HEK293 (cell line): ENCODE data around the gene STRN3.
A peak's percentile ranks its signal among the peaks of the same experiment; 100 is the strongest.

ENCODE experiments used
- CTCF ChIA-PET: fragments of 350-600 bp; formaldehyde crosslinking; extraction: SDS; loops from one replicate; lab custom pipeline; 2021; ENCODE audit warnings: antibody characterized with exemption; lab: Yijun Ruan, JAX
- POLR2A ChIA-PET: fragments of 300-600 bp; formaldehyde crosslinking; extraction: SDS; loops from one replicate; lab custom pipeline; 2020; ENCODE audit warnings: antibody characterized with exemption, inconsistent platforms; lab: Yijun Ruan, JAX
- H3K27ac ChIP-seq: fragments of 200-500 bp; sonication (Bioruptor generic); 2 replicates; pipeline ENCODE4 v1.5.1; 2014; ENCODE audit warnings: low read depth, low read length, control low read depth, inconsistent platforms; ENCODE audit errors: extremely low read depth
- H3K36me3 ChIP-seq, 2 experiments: fragments of 200-500 bp in 1 of 2; sonication (Bioruptor generic) in 1 of 2; 1 replicate in 1 of 2; 2 replicates in 1 of 2; pipeline ENCODE4 v1.5.1; 2014 to 2017; ENCODE audit warnings: inconsistent platforms in 2 of 2, low read length in 2 of 2; ENCODE audit not compliant: control insufficient read depth in 2 of 2, insufficient read depth in 1 of 2
- H3K4me1 ChIP-seq: fragments of 200-500 bp; sonication (Bioruptor generic); 2 replicates; pipeline ENCODE4 v1.5.1; 2014; ENCODE audit warnings: mild to moderate bottlenecking, low read length, inconsistent platforms; ENCODE audit not compliant: control insufficient read depth, insufficient read depth
- H3K4me3 ChIP-seq: 2 replicates; pipeline ENCODE4 v1.5.1; 2011; ENCODE audit warnings: low read depth, mild to moderate bottlenecking, control low read depth, low read length, moderate library complexity
- H3K9me3 ChIP-seq: fragments of 200-500 bp; sonication (Bioruptor generic); 2 replicates; pipeline ENCODE4 v1.5.1; 2014; ENCODE audit warnings: low read depth, low read length, inconsistent platforms; ENCODE audit not compliant: control insufficient read depth, insufficient read depth
- ATF2 ChIP-seq: fragments of 450-650 bp; formaldehyde crosslinking; IDR thresholded peaks from 2 replicates; pipeline ENCODE4 v1.5.1; 2016; ENCODE audit warnings: missing biosample characterization, missing genetic modification characterization, low read depth
- FEZF1 ChIP-seq: fragments of 450-650 bp; formaldehyde crosslinking; IDR thresholded peaks from 2 replicates; pipeline ENCODE4 v1.5.1; 2016; ENCODE audit warnings: missing biosample characterization, missing genetic modification characterization
- KLF17 ChIP-seq: fragments of 450-650 bp; formaldehyde crosslinking; IDR thresholded peaks from 2 replicates; pipeline ENCODE4 v1.5.1; 2016; ENCODE audit warnings: missing biosample characterization, missing genetic modification characterization
- RBAK ChIP-seq: fragments of 450-650 bp; formaldehyde crosslinking; IDR thresholded peaks from 2 replicates; pipeline ENCODE4 v1.5.1; 2016; ENCODE audit warnings: missing biosample characterization, missing genetic modification characterization
- ZBTB20 ChIP-seq: fragments of 450-650 bp; formaldehyde crosslinking; IDR thresholded peaks from 2 replicates; pipeline ENCODE4 v1.5.1; 2016; ENCODE audit warnings: missing biosample characterization, missing genetic modification characterization
- ZEB2 ChIP-seq: fragments of 450-650 bp; formaldehyde crosslinking; IDR thresholded peaks from 2 replicates; pipeline ENCODE4 v1.5.1; 2016; ENCODE audit warnings: missing biosample characterization, missing genetic modification characterization
- ZFP69B ChIP-seq: fragments of 450-650 bp; formaldehyde crosslinking; IDR thresholded peaks from 2 replicates; pipeline ENCODE4 v1.5.1; 2016; ENCODE audit warnings: missing biosample characterization, missing genetic modification characterization
- ZNF175 ChIP-seq: fragments of 450-650 bp; formaldehyde crosslinking; IDR thresholded peaks from 2 replicates; pipeline ENCODE4 v1.5.1; 2016; ENCODE audit warnings: missing biosample characterization, missing genetic modification characterization
- ZNF18 ChIP-seq: fragments of 450-650 bp; formaldehyde crosslinking; IDR thresholded peaks from 2 replicates; pipeline ENCODE4 v1.5.1; 2016; ENCODE audit warnings: missing biosample characterization, missing genetic modification characterization
- ZNF223 ChIP-seq: fragments of 450-650 bp; formaldehyde crosslinking; IDR thresholded peaks from 2 replicates; pipeline ENCODE4 v1.5.1; 2016; ENCODE audit warnings: missing biosample characterization, missing genetic modification characterization
- ZNF24 ChIP-seq: fragments of 450-650 bp; formaldehyde crosslinking; IDR thresholded peaks from 2 replicates; pipeline ENCODE4 v1.5.1; 2016; ENCODE audit warnings: missing biosample characterization, missing genetic modification characterization
- ZNF280C ChIP-seq: fragments of 450-650 bp; formaldehyde crosslinking; IDR thresholded peaks from 2 replicates; pipeline ENCODE4 v1.5.1; 2016; ENCODE audit warnings: missing biosample characterization, missing genetic modification characterization
- ZNF555 ChIP-seq: fragments of 450-650 bp; formaldehyde crosslinking; conservative IDR thresholded peaks from 2 replicates; pipeline ENCODE4 v1.5.1; 2017; ENCODE audit warnings: missing biosample characterization, mild to moderate bottlenecking, missing genetic modification characterization, inconsistent platforms
- ZNF600 ChIP-seq: fragments of 450-650 bp; formaldehyde crosslinking; IDR thresholded peaks from 2 replicates; pipeline ENCODE4 v1.5.1; 2016; ENCODE audit warnings: missing biosample characterization, missing genetic modification characterization
- ZNF621 ChIP-seq: fragments of 450-650 bp; formaldehyde crosslinking; IDR thresholded peaks from 2 replicates; pipeline ENCODE4 v1.5.1; 2017; ENCODE audit warnings: missing biosample characterization, missing genetic modification characterization
- ZNF623 ChIP-seq: fragments of 450-650 bp; formaldehyde crosslinking; IDR thresholded peaks from 2 replicates; pipeline ENCODE4 v1.5.1; 2016; ENCODE audit warnings: missing biosample characterization, missing genetic modification characterization
- ZNF629 ChIP-seq: fragments of 450-650 bp; formaldehyde crosslinking; IDR thresholded peaks from 2 replicates; pipeline ENCODE4 v1.5.1; 2017; ENCODE audit warnings: missing biosample characterization, missing genetic modification characterization
- ZNF645 ChIP-seq: fragments of 450-650 bp; formaldehyde crosslinking; IDR thresholded peaks from 2 replicates; pipeline ENCODE4; 2016; ENCODE audit warnings: missing biosample characterization, missing genetic modification characterization
- ZNF792 ChIP-seq: fragments of 450-650 bp; formaldehyde crosslinking; IDR thresholded peaks from 2 replicates; pipeline ENCODE4 v1.5.1; 2016; ENCODE audit warnings: missing biosample characterization, missing genetic modification characterization
- TF ChIP-seq, protein P1 (sequence below): fragments of 450-650 bp; formaldehyde crosslinking; IDR thresholded peaks from 2 replicates; pipeline ENCODE4 v1.5.1; 2016; ENCODE audit warnings: missing biosample characterization, missing genetic modification characterization, low read depth
- TF ChIP-seq, protein P2 (sequence below): fragments of 450-650 bp; formaldehyde crosslinking; IDR thresholded peaks from 2 replicates; pipeline ENCODE4 v1.5.0; 2017; ENCODE audit warnings: missing biosample characterization, missing genetic modification characterization, borderline replicate concordance

Gene STRN3

GRCh38 chr14:31027847-31028246 is 1.7 kb upstream of the STRN3 start:
- Histone ChIP-seq H3K4me3 (no peak overlapping the region), H3K27ac (no peak overlapping the region), H3K4me1 (peaks cover 17% of the 10 kb centered on the region), H3K36me3 (no peaks in the 10 kb centered on the region), H3K9me3 (no peaks in the 10 kb centered on the region)
- POLR2A ChIA-PET: no interaction called here
- CTCF ChIA-PET: interaction anchor here (0.6 to 0.7 kb wide), 2 partner anchors 204 to 418 kb away, joined by 3 read pairs; no protein-coding TSS in a partner anchor
- TF ChIP-seq ZBTB20 (tag by site-specific recombination) (no peak), RBAK (tag by site-specific recombination) (no peak), ZNF792 (tag by site-specific recombination) (no peak), ZNF600 (tag by site-specific recombination) (no peak), ZNF18 (tag by site-specific recombination) (no peak), ATF2 (tag by site-specific recombination) (no peak), ZEB2 (no peak)
- TF ChIP-seq, protein P1, sequence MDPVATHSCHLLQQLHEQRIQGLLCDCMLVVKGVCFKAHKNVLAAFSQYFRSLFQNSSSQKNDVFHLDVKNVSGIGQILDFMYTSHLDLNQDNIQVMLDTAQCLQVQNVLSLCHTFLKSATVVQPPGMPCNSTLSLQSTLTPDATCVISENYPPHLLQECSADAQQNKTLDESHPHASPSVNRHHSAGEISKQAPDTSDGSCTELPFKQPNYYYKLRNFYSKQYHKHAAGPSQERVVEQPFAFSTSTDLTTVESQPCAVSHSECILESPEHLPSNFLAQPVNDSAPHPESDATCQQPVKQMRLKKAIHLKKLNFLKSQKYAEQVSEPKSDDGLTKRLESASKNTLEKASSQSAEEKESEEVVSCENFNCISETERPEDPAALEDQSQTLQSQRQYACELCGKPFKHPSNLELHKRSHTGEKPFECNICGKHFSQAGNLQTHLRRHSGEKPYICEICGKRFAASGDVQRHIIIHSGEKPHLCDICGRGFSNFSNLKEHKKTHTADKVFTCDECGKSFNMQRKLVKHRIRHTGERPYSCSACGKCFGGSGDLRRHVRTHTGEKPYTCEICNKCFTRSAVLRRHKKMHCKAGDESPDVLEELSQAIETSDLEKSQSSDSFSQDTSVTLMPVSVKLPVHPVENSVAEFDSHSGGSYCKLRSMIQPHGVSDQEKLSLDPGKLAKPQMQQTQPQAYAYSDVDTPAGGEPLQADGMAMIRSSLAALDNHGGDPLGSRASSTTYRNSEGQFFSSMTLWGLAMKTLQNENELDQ: no peak

DNA sequence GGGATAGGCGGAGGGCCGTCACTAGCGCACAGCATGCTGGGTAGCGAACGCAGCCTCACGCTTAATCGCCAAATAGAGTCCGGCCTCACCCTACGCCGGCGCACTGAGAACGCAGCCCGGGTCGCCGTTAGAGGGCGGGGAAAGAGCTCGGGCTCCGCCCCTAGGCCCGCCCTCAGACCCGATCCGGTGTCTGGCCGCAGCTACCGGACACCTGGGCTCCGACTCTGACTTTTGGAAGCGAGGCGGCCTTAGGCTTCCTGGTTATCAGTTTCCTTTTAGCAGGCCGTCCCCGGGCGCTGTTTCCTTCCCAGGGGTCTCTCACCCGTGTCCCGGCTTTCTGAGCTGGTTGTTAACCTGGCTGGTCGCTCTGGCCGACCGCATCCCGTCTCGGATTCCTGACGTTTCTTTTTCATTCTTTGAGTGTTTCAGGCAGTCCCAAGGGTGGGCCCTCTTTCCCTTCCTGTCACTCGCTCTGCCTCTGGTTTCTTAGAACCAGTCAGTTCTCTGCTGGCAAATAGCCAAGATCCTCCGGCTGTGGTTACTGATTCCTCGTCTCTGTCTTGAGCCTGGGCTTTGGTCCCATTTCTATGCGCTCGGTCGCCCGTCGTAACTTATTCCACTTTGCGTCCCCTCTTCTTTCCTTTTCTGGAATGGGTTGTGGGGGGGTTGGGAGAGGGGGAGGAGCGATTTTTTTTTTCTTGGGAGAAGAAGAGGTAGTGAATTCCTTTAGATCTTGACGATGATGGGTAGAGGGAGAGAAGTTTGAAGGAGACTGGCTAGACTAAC is 464 bp upstream of the STRN3 start:
- Histone ChIP-seq H3K36me3 (peaks cover 0 to 5% of the 10 kb centered on the region in 2 experiments; a peak in 2 of 3 replicates), H3K27ac (peak overlapping the region; percentile 95), H3K4me3 (peak overlapping the region; percentile 100), H3K9me3 (no peaks in the 10 kb centered on the region), H3K4me1 (peaks cover 15% of the 10 kb centered on the region)
- ChIA-PET POLR2A (interaction anchor here (0.5 to 2.1 kb wide), 20 partner anchors 10 to 394 kb away, joined by 3 to 11 read pairs (median 4); partner anchors contain the start of genes COCH, HEATR5A and HECTD1), CTCF (interaction anchor here (0.8 kb wide), 1 partner anchor 56 kb away, joined by 5 read pairs; no protein-coding TSS in a partner anchor)
- TF ChIP-seq ZNF645 (tag by site-specific recombination): no peak
- TF ChIP-seq ZNF621 (tag by site-specific recombination): no peak
- TF ChIP-seq FEZF1 (tag by site-specific recombination): no peak
- TF ChIP-seq ZNF555 (tag by site-specific recombination): no peak
- peak; percentile 71 for TF ChIP-seq KLF17
- TF ChIP-seq ZNF175: no peak
- no peak for TF ChIP-seq ZNF623 (tag by site-specific recombination)
- peak; percentile 76 for TF ChIP-seq ZNF629 (tag by site-specific recombination)
- no peak for TF ChIP-seq ZNF280C (tag by site-specific recombination)
- TF ChIP-seq, protein P2, sequence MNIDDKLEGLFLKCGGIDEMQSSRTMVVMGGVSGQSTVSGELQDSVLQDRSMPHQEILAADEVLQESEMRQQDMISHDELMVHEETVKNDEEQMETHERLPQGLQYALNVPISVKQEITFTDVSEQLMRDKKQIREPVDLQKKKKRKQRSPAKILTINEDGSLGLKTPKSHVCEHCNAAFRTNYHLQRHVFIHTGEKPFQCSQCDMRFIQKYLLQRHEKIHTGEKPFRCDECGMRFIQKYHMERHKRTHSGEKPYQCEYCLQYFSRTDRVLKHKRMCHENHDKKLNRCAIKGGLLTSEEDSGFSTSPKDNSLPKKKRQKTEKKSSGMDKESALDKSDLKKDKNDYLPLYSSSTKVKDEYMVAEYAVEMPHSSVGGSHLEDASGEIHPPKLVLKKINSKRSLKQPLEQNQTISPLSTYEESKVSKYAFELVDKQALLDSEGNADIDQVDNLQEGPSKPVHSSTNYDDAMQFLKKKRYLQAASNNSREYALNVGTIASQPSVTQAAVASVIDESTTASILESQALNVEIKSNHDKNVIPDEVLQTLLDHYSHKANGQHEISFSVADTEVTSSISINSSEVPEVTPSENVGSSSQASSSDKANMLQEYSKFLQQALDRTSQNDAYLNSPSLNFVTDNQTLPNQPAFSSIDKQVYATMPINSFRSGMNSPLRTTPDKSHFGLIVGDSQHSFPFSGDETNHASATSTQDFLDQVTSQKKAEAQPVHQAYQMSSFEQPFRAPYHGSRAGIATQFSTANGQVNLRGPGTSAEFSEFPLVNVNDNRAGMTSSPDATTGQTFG (tag by site-specific recombination): no peak
- TF ChIP-seq ZNF24 (tag by site-specific recombination): peak; percentile 31; the same call in 1 of the 2 replicates
- TF ChIP-seq ZFP69B: peak; percentile 99
- no peak for TF ChIP-seq ZNF223
